Peyer's patch (tissue), 4 donors: Measurements from ENCODE around the gene NDUFC2. TPM values are rescaled to one million over a fixed set of nuclear protein-coding genes. Genes with fewer than 3 reads are reported as not detected.

Experiments used
- DNase-seq, 3 donors: peaks; one replicate each; pipeline ENCODE4 v3.0.0-alpha.2; 2017 to 2019
- H3K27ac ChIP-seq, 4 donors: fragments of 200-600 bp; sonication (generic); one replicate each; pipeline ENCODE4 v1.5.1; 2016 to 2019
- H3K27me3 ChIP-seq, 2 donors: fragments of 200-600 bp; sonication (generic); one replicate each; pipeline ENCODE4 v1.5.1; 2019
- H3K36me3 ChIP-seq, 3 donors: fragments of 200-600 bp; sonication (generic); one replicate each; pipeline ENCODE4 v1.5.1; 2016 to 2019
- H3K4me1 ChIP-seq, 4 donors: fragments of 200-600 bp; sonication (generic); one replicate each; pipeline ENCODE4 v1.5.1; 2016 to 2019
- H3K4me3 ChIP-seq, 4 donors: fragments of 200-600 bp; sonication (generic); 1 replicate in 3 of 4; 2 replicates in 1 of 4; pipeline ENCODE4 v1.5.1; 2016 to 2019; ENCODE audit warnings: mild to moderate bottlenecking in 1 of 4
- H3K9me3 ChIP-seq, 4 donors: fragments of 200-600 bp; sonication (generic); one replicate each; pipeline ENCODE4 v1.5.1; 2016 to 2019; ENCODE audit warnings: mild to moderate bottlenecking in 1 of 4
- CTCF ChIP-seq, 6 experiments: fragments of 450-650 bp in 4 of 6; fragments of 200-600 bp in 2 of 6; sonication (generic) in 1 of 6; IDR thresholded peaks; one replicate each; pipeline ENCODE4 v1.5.1; 2017 to 2019; ENCODE audit warnings: antibody characterized with exemption in 6 of 6, mild to moderate bottlenecking in 3 of 6, moderate library complexity in 1 of 6
- POLR2A ChIP-seq, 2 donors: fragments of 450-650 bp; IDR thresholded peaks; one replicate each; pipeline ENCODE4 v1.5.1; 2017; ENCODE audit warnings: antibody characterized with exemption in 2 of 2, mild to moderate bottlenecking in 2 of 2, moderate library complexity in 2 of 2
- total RNA-seq, 4 donors: library from RNA; depleted of rRNA; stranded (reverse); fragments of >200 nt; gene quantifications; one replicate each; pipeline ENCODE4 v1.1.0, GENCODE V29; 2016

The NDUFC2 gene
- total RNA-seq = 100 to 1,000 TPM in 3 of 4 donors, 10 to 100 TPM in 1; 47.0 to 159 (median 117) TPM

- H3K9me3 ChIP-seq = no peaks in the 10 kb centered on the region
- TF ChIP-seq POLR2A (IDR thresholded peaks at IDR 0.05) (peak; percentile 39 to 61), CTCF (IDR thresholded peaks at IDR 0.05) (no peak)
- H3K27ac ChIP-seq = peak within 1 kb of the TSS; percentile 54 to 82 (median 78)
- peak; percentile 62 to 88 (median 86) for DNase-seq
- H3K36me3 ChIP-seq = no peaks in the 10 kb centered on the region
- peak within 1 kb of the TSS; percentile 71 to 78 (median 76) for H3K4me3 ChIP-seq
- H3K4me1 ChIP-seq = peaks cover 2 to 31% (median 3%) of the 10 kb centered on the region in 4 donors
- no peaks in the 10 kb centered on the region for H3K27me3 ChIP-seq
Observed at GRCh38 chr11:78079232-78080083, at the start of gene NDUFC2. Gene NDUFC2 (minus strand): TSS chr11:78079862. CDS start chr11:78079744, 118 bp downstream.

GRCh38 chr11:78127403-78127802 is 47.7 kb upstream of the NDUFC2 start:
- Histone ChIP-seq H3K9me3 (no peaks in the 10 kb centered on the region), H3K4me1 (no peaks in the 10 kb centered on the region), H3K4me3 (no peak overlapping the region), H3K27ac (no peak overlapping the region), H3K36me3 (peaks cover 0 to 11% (median 0%) of the 10 kb centered on the region in 3 donors), H3K27me3 (no peaks in the 10 kb centered on the region)
- no peak for DNase-seq
- TF ChIP-seq CTCF (IDR thresholded peaks at IDR 0.05) = no peak
- TF ChIP-seq POLR2A (IDR thresholded peaks at IDR 0.05) = no peak

GRCh38 chr11:78112582-78113275 is 33.1 kb upstream of the NDUFC2 start:
- H3K4me1 ChIP-seq = no peaks in the 10 kb centered on the region
- H3K4me3 ChIP-seq = no peak overlapping the region
- no peaks in the 10 kb centered on the region for H3K27me3 ChIP-seq
- TF ChIP-seq CTCF (IDR thresholded peaks at IDR 0.05) (no peak), POLR2A (IDR thresholded peaks at IDR 0.05) (no peak)
- peaks cover 0 to 22% (median 0%) of the 10 kb centered on the region in 3 donors for H3K36me3 ChIP-seq
- H3K27ac ChIP-seq = no peak overlapping the region
- DNase-seq = no peak
- H3K9me3 ChIP-seq = no peaks in the 10 kb centered on the region

- no peaks in the 10 kb centered on the region for H3K27me3 ChIP-seq
- peaks cover 0 to 22% (median 0%) of the 10 kb centered on the region in 3 donors for H3K36me3 ChIP-seq
- TF ChIP-seq CTCF (IDR thresholded peaks at IDR 0.05) = no peak
- TF ChIP-seq POLR2A (IDR thresholded peaks at IDR 0.05) = no peak
Observed at GRCh38 chr11:78111298-78111697, 31.6 kb upstream of the NDUFC2 start.

GRCh38 chr11:78110830-78111229 is 31.2 kb upstream of the NDUFC2 start:
- TF ChIP-seq CTCF (IDR thresholded peaks at IDR 0.05) = no peak
- H3K36me3 ChIP-seq = peaks cover 0 to 22% (median 0%) of the 10 kb centered on the region in 3 donors

More at GRCh38 chr11:78111298-78111697, 31.6 kb upstream of the NDUFC2 start:
- no peak overlapping the region for H3K27ac ChIP-seq
- H3K4me1 ChIP-seq = no peaks in the 10 kb centered on the region
- DNase-seq = no peak
- H3K4me3 ChIP-seq = no peak overlapping the region
- no peaks in the 10 kb centered on the region for H3K9me3 ChIP-seq

More at GRCh38 chr11:78110830-78111229, 31.2 kb upstream of the NDUFC2 start:
- no peaks in the 10 kb centered on the region for H3K4me1 ChIP-seq
- no peak for DNase-seq
- no peak overlapping the region for H3K4me3 ChIP-seq
- H3K27me3 ChIP-seq = no peaks in the 10 kb centered on the region
- H3K27ac ChIP-seq = no peak overlapping the region
- no peaks in the 10 kb centered on the region for H3K9me3 ChIP-seq
